Subcutaneous abdominal adipose tissue (tissue), 5 donors: Measurements from ENCODE around the gene EHMT1.

Source experiments
- H3K27ac ChIP-seq: one replicate; pipeline ENCODE4 v1.7.0; 2013; ENCODE audit warnings: low read depth, mild to moderate bottlenecking, inconsistent platforms, low read length, moderate library complexity
- H3K27me3 ChIP-seq, 5 donors: one replicate each; pipeline ENCODE4 v1.7.0; 2013; ENCODE audit warnings: low read length in 5 of 5, inconsistent platforms in 1 of 5; ENCODE audit not compliant: control insufficient read depth in 5 of 5, insufficient read depth in 4 of 5
- H3K36me3 ChIP-seq, 5 donors: one replicate each; pipeline ENCODE4 v1.7.0; 2013; ENCODE audit warnings: low read length in 5 of 5; ENCODE audit not compliant: control insufficient read depth in 5 of 5, insufficient read depth in 5 of 5
- H3K4me1 ChIP-seq, 5 donors: one replicate each; pipeline ENCODE4 v1.7.0; 2013; ENCODE audit warnings: low read length in 5 of 5, mild to moderate bottlenecking in 3 of 5, moderate library complexity in 1 of 5; ENCODE audit not compliant: control insufficient read depth in 5 of 5, insufficient read depth in 5 of 5
- H3K4me3 ChIP-seq, 5 donors: one replicate each; pipeline ENCODE4 v1.7.0; 2013; ENCODE audit warnings: low read length in 5 of 5, low read depth in 1 of 5
- H3K9ac ChIP-seq, 5 donors: one replicate each; pipeline ENCODE4 v1.7.0; 2013; ENCODE audit warnings: low read length in 5 of 5, mild to moderate bottlenecking in 4 of 5, moderate library complexity in 3 of 5
- H3K9me3 ChIP-seq, 5 donors: one replicate each; pipeline ENCODE4 v1.7.0; 2013; ENCODE audit warnings: low read length in 5 of 5; ENCODE audit not compliant: control insufficient read depth in 5 of 5
- donor health status: healthy.
- donor health status: healthy.
- donor health status: healthy.
- donor health status: healthy.
- donor health status: healthy.

The EHMT1 gene

GRCh38 chr9:137688261-137688660, 69.5 kb downstream of the EHMT1 start:
- no peaks in the 10 kb centered on the region for H3K9me3 ChIP-seq
- no peaks in the 10 kb centered on the region for H3K36me3 ChIP-seq
- H3K9ac ChIP-seq, result no peak overlapping the region
- no peak overlapping the region for H3K27ac ChIP-seq
- H3K4me3 ChIP-seq, result no peak overlapping the region
- no peaks in the 10 kb centered on the region for H3K27me3 ChIP-seq
- peaks cover 2 to 34% (median 27%) of the 10 kb centered on the region in 5 donors for H3K4me1 ChIP-seq

- Histone ChIP-seq H3K36me3 (no peaks in the 10 kb centered on the region), H3K9ac (no peak overlapping the region), H3K27ac (no peak overlapping the region), H3K4me3 (no peak overlapping the region), H3K27me3 (no peaks in the 10 kb centered on the region), H3K9me3 (no peaks in the 10 kb centered on the region), H3K4me1 (peaks cover 2 to 34% (median 27%) of the 10 kb centered on the region in 5 donors)
Observed at GRCh38 chr9:137688725-137689124, 69.9 kb downstream of the EHMT1 start.

GRCh38 chr9:137689745-137690529, 71.1 kb downstream of the EHMT1 start:
- no peak overlapping the region for H3K9ac ChIP-seq
- H3K4me1 ChIP-seq, result peaks cover 2 to 38% (median 28%) of the 10 kb centered on the region in 5 donors
- H3K36me3 ChIP-seq, result no peaks in the 10 kb centered on the region
- no peak overlapping the region for H3K4me3 ChIP-seq
- H3K27me3 ChIP-seq, result no peaks in the 10 kb centered on the region
- H3K27ac ChIP-seq, result no peak overlapping the region
- H3K9me3 ChIP-seq, result no peaks in the 10 kb centered on the region

- H3K4me1 ChIP-seq, result peaks cover 3 to 48% (median 36%) of the 10 kb centered on the region in 5 donors
- no peaks in the 10 kb centered on the region for H3K27me3 ChIP-seq
- H3K36me3 ChIP-seq, result no peaks in the 10 kb centered on the region
- H3K27ac ChIP-seq, result no peak overlapping the region
- no peak overlapping the region for H3K4me3 ChIP-seq
- no peak overlapping the region for H3K9ac ChIP-seq
- H3K9me3 ChIP-seq, result no peaks in the 10 kb centered on the region
Observed at GRCh38 chr9:137690930-137691645, 72.3 kb downstream of the EHMT1 start.

- Histone ChIP-seq H3K27me3 (no peaks in the 10 kb centered on the region), H3K36me3 (no peaks in the 10 kb centered on the region), H3K9me3 (no peaks in the 10 kb centered on the region), H3K4me1 (peaks cover 3 to 48% (median 36%) of the 10 kb centered on the region in 5 donors), H3K9ac (peak overlapping the region in 1 of 5 donors; percentile 19), H3K4me3 (peak overlapping the region in 1 of 5 donors; percentile 11), H3K27ac (no peak overlapping the region)
Observed at GRCh38 chr9:137691646-137692351, 73.0 kb downstream of the EHMT1 start.

- no peak overlapping the region for H3K27ac ChIP-seq
- H3K4me3 ChIP-seq, result no peak overlapping the region
- H3K4me1 ChIP-seq, result peaks cover 3 to 43% (median 32%) of the 10 kb centered on the region in 5 donors
- H3K27me3 ChIP-seq, result no peaks in the 10 kb centered on the region
- H3K36me3 ChIP-seq, result no peaks in the 10 kb centered on the region
- H3K9me3 ChIP-seq, result no peaks in the 10 kb centered on the region
- peak overlapping the region in 1 of 5 donors; percentile 33 for H3K9ac ChIP-seq
Observed at GRCh38 chr9:137694236-137694959, 75.6 kb downstream of the EHMT1 start.

- Histone ChIP-seq H3K4me1 (peaks cover 3 to 41% (median 32%) of the 10 kb centered on the region in 5 donors), H3K36me3 (no peaks in the 10 kb centered on the region), H3K27me3 (no peaks in the 10 kb centered on the region), H3K9me3 (no peaks in the 10 kb centered on the region), H3K4me3 (no peak overlapping the region), H3K27ac (no peak overlapping the region), H3K9ac (peak overlapping the region in 1 of 5 donors; percentile 33)
Observed at GRCh38 chr9:137694962-137695875, 76.4 kb downstream of the EHMT1 start.

- no peaks in the 10 kb centered on the region for H3K27me3 ChIP-seq
- no peak overlapping the region for H3K4me3 ChIP-seq
- H3K27ac ChIP-seq, result no peak overlapping the region
- H3K36me3 ChIP-seq, result no peaks in the 10 kb centered on the region
- no peak overlapping the region for H3K9ac ChIP-seq
- no peaks in the 10 kb centered on the region for H3K9me3 ChIP-seq
- peaks cover 2 to 32% (median 28%) of the 10 kb centered on the region in 5 donors for H3K4me1 ChIP-seq
Observed at GRCh38 chr9:137696136-137696925, 77.5 kb downstream of the EHMT1 start.
